SK-N-SH (cell line): ENCODE results near the gene STK36. TPM values are rescaled to one million over a fixed set of nuclear protein-coding genes. Genes with fewer than 3 reads are reported as not detected.

Experiments
- CTCF ChIA-PET: fragments of 300-600, 350-600 bp; formaldehyde crosslinking; extraction: SDS; loops from one replicate; lab custom pipeline; 2021; lab: Yijun Ruan, JAX
- POLR2A ChIA-PET: fragments of 350-600 bp; sonication (Branson Sonifier 250); formaldehyde crosslinking; extraction: SDS; loops from one replicate; lab custom pipeline; 2020; ENCODE audit warnings: antibody characterized with exemption, inconsistent platforms; lab: Yijun Ruan, JAX
- DNase-seq: peaks from one replicate; pipeline ENCODE4 v3.0.0; 2012
- H2AFZ ChIP-seq: fragments of 200-600 bp; sonication (generic); 2 replicates; pipeline ENCODE4 v1.8.1; 2016; ENCODE audit warnings: antibody characterized with exemption, mild to moderate bottlenecking, low read depth
- H3F3A ChIP-seq: fragments of 200-600 bp; sonication (generic); replicated peaks from 2 replicates; pipeline ENCODE3; 2016; ENCODE audit warnings: antibody characterized with exemption, mild to moderate bottlenecking; ENCODE audit not compliant: insufficient read depth
- H3K27ac ChIP-seq, 2 experiments: fragments of 200-500 bp in 1 of 2; fragments of 200-600 bp in 1 of 2; sonication (Bioruptor generic) in 1 of 2; sonication (generic), shearing (Covaris generic) in 1 of 2; 2 replicates each; pipeline versions ENCODE4 v1.5.1 to v1.6.1; 2014 to 2016; ENCODE audit warnings: low read depth in 2 of 2, inconsistent platforms in 1 of 2, low read length in 1 of 2, mild to moderate bottlenecking in 1 of 2, mixed read lengths in 1 of 2
- H3K27me3 ChIP-seq: fragments of 200-600 bp; sonication (generic), shearing (Covaris generic); 2 replicates; pipeline ENCODE4 v1.6.1; 2016; ENCODE audit warnings: mixed run types; ENCODE audit not compliant: insufficient read depth
- H3K36me3 ChIP-seq, 2 experiments: fragments of 200-500 bp in 1 of 2; fragments of 200-600 bp in 1 of 2; sonication (Bioruptor generic) in 1 of 2; sonication (generic) in 1 of 2; replicated peaks in 1 of 2; 2 replicates each; pipeline versions ENCODE3 to v1.5.1; 2014 to 2016; ENCODE audit warnings: low read length in 1 of 2, mild to moderate bottlenecking in 1 of 2; ENCODE audit not compliant: insufficient read depth in 2 of 2, control insufficient read depth in 1 of 2
- H3K4me1 ChIP-seq, 2 experiments: fragments of 200-500 bp in 1 of 2; fragments of 200-600 bp in 1 of 2; sonication (Bioruptor generic) in 1 of 2; sonication (generic), shearing (Covaris generic) in 1 of 2; 2 replicates each; pipeline versions ENCODE4 v1.5.1 to v1.6.1; 2014 to 2016; ENCODE audit warnings: low read depth in 1 of 2, low read length in 1 of 2, mixed run types in 1 of 2; ENCODE audit not compliant: insufficient read depth in 2 of 2, control insufficient read depth in 1 of 2
- H3K4me2 ChIP-seq: fragments of 200-600 bp; sonication (generic), shearing (Covaris generic); 2 replicates; pipeline ENCODE4 v1.6.1; 2017; ENCODE audit warnings: mixed run types
- H3K4me3 ChIP-seq, 2 experiments: fragments of 200-500 bp in 1 of 2; fragments of 200-600 bp in 1 of 2; sonication (Bioruptor generic) in 1 of 2; sonication (generic), shearing (Covaris generic) in 1 of 2; 2 replicates each; pipeline versions ENCODE4 v1.5.1 to v1.8.1; 2014 to 2016; ENCODE audit warnings: low read depth in 2 of 2, inconsistent platforms in 1 of 2, low read length in 1 of 2, mild to moderate bottlenecking in 1 of 2, mixed read lengths in 1 of 2, moderate library complexity in 1 of 2
- H3K79me2 ChIP-seq: fragments of 200-600 bp; sonication (generic); 2 replicates; pipeline ENCODE4 v1.8.1; 2017; ENCODE audit warnings: mild to moderate bottlenecking; ENCODE audit not compliant: insufficient read depth
- H3K9ac ChIP-seq: fragments of 200-600 bp; sonication (generic); 2 replicates; pipeline ENCODE4 v1.6.1; 2017; ENCODE audit warnings: mixed run types
- H3K9me2 ChIP-seq: fragments of 200-600 bp; sonication (generic); 2 replicates; pipeline ENCODE4 v1.6.1; 2017; ENCODE audit warnings: mixed run types
- H3K9me3 ChIP-seq: fragments of 200-600 bp; sonication (generic); 2 replicates; pipeline ENCODE4 v1.6.1; 2017; ENCODE audit warnings: mixed run types, mild to moderate bottlenecking, moderate library complexity
- H4K20me1 ChIP-seq: fragments of 200-600 bp; sonication (generic); 2 replicates; pipeline ENCODE4 v1.6.1; 2017; ENCODE audit warnings: mild to moderate bottlenecking, mixed run types; ENCODE audit not compliant: insufficient read depth
- ELF1 ChIP-seq: IDR thresholded peaks from 2 replicates; pipeline ENCODE4 v1.4.0; 2012
- EP300 ChIP-seq, 2 experiments: IDR thresholded peaks; 2 replicates each; pipeline versions ENCODE4 v1.4.0 to v1.6.1; 2012; ENCODE audit warnings: borderline replicate concordance in 1 of 2, low read depth in 1 of 2, low read length in 1 of 2
- FOSL2 ChIP-seq: IDR thresholded peaks from 2 replicates; pipeline ENCODE4 v1.4.0; 2012; ENCODE audit warnings: low read depth, mild to moderate bottlenecking, moderate library complexity, borderline replicate concordance
- FOXJ3 ChIP-seq: sonication (generic); formaldehyde crosslinking; IDR thresholded peaks from 2 replicates; pipeline ENCODE4 v1.5.1; 2020; ENCODE audit warnings: mild to moderate bottlenecking, missing genetic modification reagents
- FOXM1 ChIP-seq: IDR thresholded peaks from 2 replicates; pipeline ENCODE4 v1.4.0; 2012; ENCODE audit warnings: low read depth, mild to moderate bottlenecking
- GABPA ChIP-seq: IDR thresholded peaks from 2 replicates; pipeline ENCODE4 v1.4.0; 2012; ENCODE audit warnings: low read depth, mild to moderate bottlenecking
- GATA2 ChIP-seq: sonication (generic); formaldehyde crosslinking; IDR thresholded peaks from 2 replicates; pipeline ENCODE4 v1.5.0; 2020; ENCODE audit warnings: mild to moderate bottlenecking, missing genetic modification reagents
- MXI1 ChIP-seq: IDR thresholded peaks from 2 replicates; pipeline ENCODE4 v1.6.1; 2012; ENCODE audit warnings: mild to moderate bottlenecking, low read depth, low read length, improper control_type of control experiment
- NRF1 ChIP-seq: IDR thresholded peaks from 2 replicates; pipeline ENCODE4 v1.6.1; 2012; ENCODE audit warnings: low read depth, mild to moderate bottlenecking, low read length
- POLR2AphosphoS5 ChIP-seq: IDR thresholded peaks from 2 replicates; pipeline ENCODE4 v1.6.1; 2012; ENCODE audit warnings: low read depth, low read length
- RAD21 ChIP-seq: IDR thresholded peaks from 2 replicates; pipeline ENCODE4 v1.6.1; 2012; ENCODE audit warnings: mild to moderate bottlenecking, low read length
- RXRA ChIP-seq: IDR thresholded peaks from 2 replicates; pipeline ENCODE4 v1.4.0; 2012; ENCODE audit warnings: low read depth, mild to moderate bottlenecking, borderline replicate concordance
- SMC3 ChIP-seq: IDR thresholded peaks from 2 replicates; pipeline ENCODE4 v1.6.1; 2012; ENCODE audit warnings: low read depth, low read length, improper control_type of control experiment
- TAF1 ChIP-seq: IDR thresholded peaks from 2 replicates; pipeline ENCODE4 v1.6.1; 2012; ENCODE audit warnings: low read depth, mild to moderate bottlenecking, low read length, moderate library complexity, borderline replicate concordance
- WGBS: methylation state at CpG from one replicate; pipeline ENCODE4 v1.1.6; 2017; ENCODE audit warnings: low lambda C conversion rate; 5-methylcytosine and 5-hydroxymethylcytosine counted together
- polyA plus RNA-seq, 3 experiments: library from polyadenylated mRNA; depleted of rRNA; stranded (reverse); fragments of >200 nt; gene quantifications; 2 replicates each; pipeline ENCODE4 v1.2.3, GENCODE V29; 2012
- TF ChIP-seq, protein P1 (sequence below): IDR thresholded peaks from 2 replicates; pipeline ENCODE4; 2012
- TF ChIP-seq, protein P2 (sequence below): IDR thresholded peaks from 2 replicates; pipeline ENCODE4 v1.4.0; 2012; ENCODE audit warnings: low read depth, borderline replicate concordance
- TF ChIP-seq, protein P3 (sequence below): fragments of 150-350 bp; IDR thresholded peaks from 2 replicates; pipeline ENCODE4 v1.6.1; 2016; ENCODE audit warnings: mild to moderate bottlenecking, low read depth, low read length
- TF ChIP-seq, protein P4 (sequence below): IDR thresholded peaks from 2 replicates; pipeline ENCODE4 v1.4.0; 2012; ENCODE audit warnings: low read depth
- TF ChIP-seq, protein P5 (sequence below): IDR thresholded peaks from 2 replicates; pipeline ENCODE4 v1.4.0; 2012; ENCODE audit warnings: low read depth, borderline replicate concordance
- TF ChIP-seq, protein P6 (sequence below): fragments of 200-600 bp; sonication (generic); IDR thresholded peaks from 2 replicates; pipeline ENCODE4 v1.6.1; 2017; ENCODE audit warnings: antibody characterized with exemption, mild to moderate bottlenecking, moderate library complexity

The STK36 gene
- polyA plus RNA-seq, 1 of the 3 experiments (the other 2 are of a cell fraction): 53.5 TPM

DNA sequence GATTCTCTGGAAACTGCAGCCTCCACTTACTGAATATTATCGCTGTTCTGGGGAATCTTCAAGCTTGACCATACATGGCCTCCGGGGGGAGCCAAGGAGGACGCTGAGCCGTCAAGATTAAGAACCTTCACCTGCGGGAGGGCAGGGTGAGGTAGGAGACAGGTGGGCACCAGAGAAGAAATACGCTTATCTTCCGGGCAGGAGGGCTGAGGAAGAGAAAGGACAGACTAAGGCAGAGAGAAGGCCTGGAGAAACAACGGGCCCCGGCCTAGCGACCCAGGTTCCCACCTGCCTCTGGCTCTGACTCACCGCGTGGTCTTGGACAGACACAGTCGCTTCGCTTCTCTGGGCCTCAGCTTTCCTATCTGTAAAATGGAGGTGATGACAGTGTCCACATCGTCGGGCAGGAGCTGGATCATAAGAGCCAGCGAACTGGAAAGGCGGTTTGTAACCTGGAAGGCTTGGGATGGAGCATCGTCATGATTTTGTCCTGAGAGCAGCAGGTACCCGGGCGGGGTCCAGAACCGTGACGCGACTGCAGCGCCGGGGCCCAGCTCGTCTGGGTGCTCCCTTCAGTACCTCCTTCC lies 13.1 kb upstream of the STK36 start:
- Histone ChIP-seq H3K27me3 (no peaks in the 10 kb centered on the region), H3K4me1 (peaks cover 7 to 13% of the 10 kb centered on the region in 2 experiments; a peak in 2 of 4 replicates), H3K9me3 (no peaks in the 10 kb centered on the region), H3F3A (peaks cover 8% of the 10 kb centered on the region), H3K4me3 (peak overlapping the region; percentile 90 to 94), H3K9me2 (no peaks in the 10 kb centered on the region), H3K4me2 (peak overlapping the region; percentile 87), H3K79me2 (peaks cover 33% of the 10 kb centered on the region), H3K27ac (peak overlapping the region; percentile 53 to 86), H3K36me3 (peaks cover 44 to 48% of the 10 kb centered on the region in 2 experiments), H3K9ac (peak overlapping the region; percentile 71), H2AFZ (peak overlapping the region; percentile 85), H4K20me1 (no peaks in the 10 kb centered on the region)
- ChIA-PET CTCF (interaction anchor here (0.7 to 4.2 kb wide), 16 partner anchors 10 to 194 kb away, joined by 3 to 36 read pairs (median 4); partner anchors contain the start of genes PLCD4, RNF25, STK36 and TTLL4), POLR2A (interaction anchor here (0.8 to 3.1 kb wide), 4 partner anchors 13 to 51 kb away, joined by 3 to 28 read pairs (median 9); partner anchors contain the start of genes PLCD4, RNF25 and STK36)
- TF ChIP-seq GATA2 (CRISPR knock-in tag) (no peak), NRF1 (no peak), POLR2AphosphoS5 (no peak), RAD21 (0 out of 2 replicates have a peak, but pooled peaks have one; percentile 7), MXI1 (peak; percentile 53; the same call in 1 of the 2 replicates), GABPA (no peak), ELF1 (no peak), FOSL2 (no peak), RXRA (no peak), FOXJ3 (CRISPR knock-in tag) (no peak), SMC3 (0 out of 2 replicates have a peak, but pooled peaks have one; percentile 10), EP300 (IDR thresholded peaks at IDR 0.05; ENCODE audit: borderline replicate concordance in 1 of 2, low read depth in 1 of 2, low read length in 1 of 2) (no peak), TAF1 (no peak), FOXM1 (no peak)
- TF ChIP-seq, protein P1, sequence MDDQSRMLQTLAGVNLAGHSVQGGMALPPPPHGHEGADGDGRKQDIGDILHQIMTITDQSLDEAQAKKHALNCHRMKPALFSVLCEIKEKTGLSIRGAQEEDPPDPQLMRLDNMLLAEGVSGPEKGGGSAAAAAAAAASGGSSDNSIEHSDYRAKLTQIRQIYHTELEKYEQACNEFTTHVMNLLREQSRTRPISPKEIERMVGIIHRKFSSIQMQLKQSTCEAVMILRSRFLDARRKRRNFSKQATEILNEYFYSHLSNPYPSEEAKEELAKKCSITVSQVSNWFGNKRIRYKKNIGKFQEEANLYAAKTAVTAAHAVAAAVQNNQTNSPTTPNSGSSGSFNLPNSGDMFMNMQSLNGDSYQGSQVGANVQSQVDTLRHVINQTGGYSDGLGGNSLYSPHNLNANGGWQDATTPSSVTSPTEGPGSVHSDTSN: no peak
- TF ChIP-seq, protein P2, sequence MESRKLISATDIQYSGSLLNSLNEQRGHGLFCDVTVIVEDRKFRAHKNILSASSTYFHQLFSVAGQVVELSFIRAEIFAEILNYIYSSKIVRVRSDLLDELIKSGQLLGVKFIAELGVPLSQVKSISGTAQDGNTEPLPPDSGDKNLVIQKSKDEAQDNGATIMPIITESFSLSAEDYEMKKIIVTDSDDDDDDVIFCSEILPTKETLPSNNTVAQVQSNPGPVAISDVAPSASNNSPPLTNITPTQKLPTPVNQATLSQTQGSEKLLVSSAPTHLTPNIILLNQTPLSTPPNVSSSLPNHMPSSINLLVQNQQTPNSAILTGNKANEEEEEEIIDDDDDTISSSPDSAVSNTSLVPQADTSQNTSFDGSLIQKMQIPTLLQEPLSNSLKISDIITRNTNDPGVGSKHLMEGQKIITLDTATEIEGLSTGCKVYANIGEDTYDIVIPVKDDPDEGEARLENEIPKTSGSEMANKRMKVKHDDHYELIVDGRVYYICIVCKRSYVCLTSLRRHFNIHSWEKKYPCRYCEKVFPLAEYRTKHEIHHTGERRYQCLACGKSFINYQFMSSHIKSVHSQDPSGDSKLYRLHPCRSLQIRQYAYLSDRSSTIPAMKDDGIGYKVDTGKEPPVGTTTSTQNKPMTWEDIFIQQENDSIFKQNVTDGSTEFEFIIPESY: no peak
- TF ChIP-seq, protein P3, sequence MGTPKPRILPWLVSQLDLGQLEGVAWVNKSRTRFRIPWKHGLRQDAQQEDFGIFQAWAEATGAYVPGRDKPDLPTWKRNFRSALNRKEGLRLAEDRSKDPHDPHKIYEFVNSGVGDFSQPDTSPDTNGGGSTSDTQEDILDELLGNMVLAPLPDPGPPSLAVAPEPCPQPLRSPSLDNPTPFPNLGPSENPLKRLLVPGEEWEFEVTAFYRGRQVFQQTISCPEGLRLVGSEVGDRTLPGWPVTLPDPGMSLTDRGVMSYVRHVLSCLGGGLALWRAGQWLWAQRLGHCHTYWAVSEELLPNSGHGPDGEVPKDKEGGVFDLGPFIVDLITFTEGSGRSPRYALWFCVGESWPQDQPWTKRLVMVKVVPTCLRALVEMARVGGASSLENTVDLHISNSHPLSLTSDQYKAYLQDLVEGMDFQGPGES: no peak
- TF ChIP-seq, protein P4, sequence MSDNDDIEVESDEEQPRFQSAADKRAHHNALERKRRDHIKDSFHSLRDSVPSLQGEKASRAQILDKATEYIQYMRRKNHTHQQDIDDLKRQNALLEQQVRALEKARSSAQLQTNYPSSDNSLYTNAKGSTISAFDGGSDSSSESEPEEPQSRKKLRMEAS: peak; percentile 74; the same call in 1 of the 2 replicates
- TF ChIP-seq, protein P5, sequence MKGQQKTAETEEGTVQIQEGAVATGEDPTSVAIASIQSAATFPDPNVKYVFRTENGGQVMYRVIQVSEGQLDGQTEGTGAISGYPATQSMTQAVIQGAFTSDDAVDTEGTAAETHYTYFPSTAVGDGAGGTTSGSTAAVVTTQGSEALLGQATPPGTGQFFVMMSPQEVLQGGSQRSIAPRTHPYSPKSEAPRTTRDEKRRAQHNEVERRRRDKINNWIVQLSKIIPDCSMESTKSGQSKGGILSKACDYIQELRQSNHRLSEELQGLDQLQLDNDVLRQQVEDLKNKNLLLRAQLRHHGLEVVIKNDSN: no peak
- TF ChIP-seq, protein P6, sequence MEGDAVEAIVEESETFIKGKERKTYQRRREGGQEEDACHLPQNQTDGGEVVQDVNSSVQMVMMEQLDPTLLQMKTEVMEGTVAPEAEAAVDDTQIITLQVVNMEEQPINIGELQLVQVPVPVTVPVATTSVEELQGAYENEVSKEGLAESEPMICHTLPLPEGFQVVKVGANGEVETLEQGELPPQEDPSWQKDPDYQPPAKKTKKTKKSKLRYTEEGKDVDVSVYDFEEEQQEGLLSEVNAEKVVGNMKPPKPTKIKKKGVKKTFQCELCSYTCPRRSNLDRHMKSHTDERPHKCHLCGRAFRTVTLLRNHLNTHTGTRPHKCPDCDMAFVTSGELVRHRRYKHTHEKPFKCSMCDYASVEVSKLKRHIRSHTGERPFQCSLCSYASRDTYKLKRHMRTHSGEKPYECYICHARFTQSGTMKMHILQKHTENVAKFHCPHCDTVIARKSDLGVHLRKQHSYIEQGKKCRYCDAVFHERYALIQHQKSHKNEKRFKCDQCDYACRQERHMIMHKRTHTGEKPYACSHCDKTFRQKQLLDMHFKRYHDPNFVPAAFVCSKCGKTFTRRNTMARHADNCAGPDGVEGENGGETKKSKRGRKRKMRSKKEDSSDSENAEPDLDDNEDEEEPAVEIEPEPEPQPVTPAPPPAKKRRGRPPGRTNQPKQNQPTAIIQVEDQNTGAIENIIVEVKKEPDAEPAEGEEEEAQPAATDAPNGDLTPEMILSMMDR: peak; percentile 62
- WGBS: 5% methylated on average over 17 of the region's 27 CpGs
- DNase-seq: peak; percentile 63
